ENCODE data around the gene CFAP90. TPM values are rescaled to one million over a fixed set of nuclear protein-coding genes. Genes with fewer than 3 reads are reported as not detected.

CFAP90 gene
- total RNA-seq, result not detected

- peaks cover 4% of the 10 kb centered on the region for H3K4me1 ChIP-seq
- intact Hi-C loops (cut with DNase I), result no loop called here
- no peaks in the 10 kb centered on the region for H3K9me3 ChIP-seq
- DNase-seq, result peak; percentile 29
- H3K4me3 ChIP-seq, result peak within 1 kb of the TSS; percentile 49
- H3K36me3 ChIP-seq, result no peaks in the 10 kb centered on the region
- no peak within 1 kb of the TSS for H3K27ac ChIP-seq
- TF ChIP-seq, protein P1, sequence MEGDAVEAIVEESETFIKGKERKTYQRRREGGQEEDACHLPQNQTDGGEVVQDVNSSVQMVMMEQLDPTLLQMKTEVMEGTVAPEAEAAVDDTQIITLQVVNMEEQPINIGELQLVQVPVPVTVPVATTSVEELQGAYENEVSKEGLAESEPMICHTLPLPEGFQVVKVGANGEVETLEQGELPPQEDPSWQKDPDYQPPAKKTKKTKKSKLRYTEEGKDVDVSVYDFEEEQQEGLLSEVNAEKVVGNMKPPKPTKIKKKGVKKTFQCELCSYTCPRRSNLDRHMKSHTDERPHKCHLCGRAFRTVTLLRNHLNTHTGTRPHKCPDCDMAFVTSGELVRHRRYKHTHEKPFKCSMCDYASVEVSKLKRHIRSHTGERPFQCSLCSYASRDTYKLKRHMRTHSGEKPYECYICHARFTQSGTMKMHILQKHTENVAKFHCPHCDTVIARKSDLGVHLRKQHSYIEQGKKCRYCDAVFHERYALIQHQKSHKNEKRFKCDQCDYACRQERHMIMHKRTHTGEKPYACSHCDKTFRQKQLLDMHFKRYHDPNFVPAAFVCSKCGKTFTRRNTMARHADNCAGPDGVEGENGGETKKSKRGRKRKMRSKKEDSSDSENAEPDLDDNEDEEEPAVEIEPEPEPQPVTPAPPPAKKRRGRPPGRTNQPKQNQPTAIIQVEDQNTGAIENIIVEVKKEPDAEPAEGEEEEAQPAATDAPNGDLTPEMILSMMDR (IDR thresholded peaks at IDR 0.05), result no peak
- peak within 1 kb of the TSS in 1 of 2 donors; percentile 35 for H3K9ac ChIP-seq (ENCODE audit: low read depth in 2 of 2, low read length in 2 of 2)
- H3K27me3 ChIP-seq, result peaks cover 18% of the 10 kb centered on the region
These were observed at the start of gene CFAP90 for GRCh38 chr5:7850395-7851239. Gene CFAP90, minus strand, starts transcription at chr5:7851133. Its CDS starts 112 bp downstream, at chr5:7851021.

DNA sequence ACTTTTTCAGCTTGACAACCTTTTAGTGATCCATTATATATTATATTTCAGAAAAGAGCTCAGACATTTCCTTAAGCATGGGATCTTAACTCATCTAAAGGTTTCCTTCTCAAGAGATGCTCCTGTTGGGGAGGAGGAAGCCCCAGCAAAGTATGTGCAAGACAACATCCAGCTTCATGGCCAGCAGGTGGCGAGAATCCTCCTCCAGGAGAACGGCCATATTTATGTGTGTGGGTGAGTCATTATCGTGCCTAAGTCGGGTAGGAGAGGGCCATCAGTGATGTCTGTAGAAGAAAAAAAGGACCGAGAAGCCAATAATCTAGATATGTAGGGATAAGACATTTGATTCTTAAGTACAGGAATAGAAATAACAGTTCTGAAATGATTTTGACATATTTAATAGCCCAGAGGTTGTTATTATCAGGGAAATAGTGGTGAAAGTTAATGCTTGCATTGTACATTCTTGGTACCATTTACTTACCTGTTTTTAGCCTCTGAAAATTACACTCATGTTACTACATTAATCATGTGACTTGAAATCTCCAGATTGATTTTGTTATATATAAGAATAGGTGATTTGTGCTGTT, 46.2 kb upstream of the CFAP90 start:
- H3K36me3 ChIP-seq, result peaks cover 4% of the 10 kb centered on the region
- no peaks in the 10 kb centered on the region for H3K27me3 ChIP-seq
- H3K4me1 ChIP-seq, result no peaks in the 10 kb centered on the region
- intact Hi-C loops (cut with DNase I), result no loop called here
- no peaks in the 10 kb centered on the region for H3K9me3 ChIP-seq
- H3K27ac ChIP-seq, result no peak overlapping the region
- TF ChIP-seq, protein P1 (IDR thresholded peaks at IDR 0.05), result no peak
- H3K9ac ChIP-seq (ENCODE audit: low read depth in 2 of 2, low read length in 2 of 2), result no peak overlapping the region
- no peak for DNase-seq
- no peak overlapping the region for H3K4me3 ChIP-seq

DNA sequence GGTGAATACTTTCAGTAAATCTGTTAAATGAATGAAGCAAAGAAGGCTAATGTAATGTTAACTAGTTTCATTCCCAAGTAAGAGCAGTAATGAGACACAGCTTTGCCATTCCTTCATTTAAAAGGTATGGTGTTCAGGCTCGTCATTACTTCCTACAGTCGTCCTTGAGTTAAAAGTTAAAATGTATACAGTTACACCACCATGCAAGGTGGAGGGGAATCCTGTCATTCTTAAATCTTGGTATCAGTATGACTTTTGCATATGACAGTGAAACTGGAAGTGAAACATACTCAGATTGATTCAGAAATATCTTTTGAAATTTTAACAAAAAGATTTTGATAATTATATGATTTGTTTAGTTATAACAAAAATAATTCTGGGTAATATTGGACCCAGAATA, 43.9 kb upstream of the CFAP90 start:
- no peak overlapping the region for H3K4me3 ChIP-seq
- no peaks in the 10 kb centered on the region for H3K9me3 ChIP-seq
- no peak for DNase-seq
- peaks cover 4% of the 10 kb centered on the region for H3K36me3 ChIP-seq
- intact Hi-C loops (cut with DNase I), result no loop called here
- no peaks in the 10 kb centered on the region for H3K27me3 ChIP-seq
- TF ChIP-seq, protein P1 (IDR thresholded peaks at IDR 0.05), result no peak
- no peaks in the 10 kb centered on the region for H3K4me1 ChIP-seq
- H3K9ac ChIP-seq (ENCODE audit: low read depth in 2 of 2, low read length in 2 of 2), result no peak overlapping the region
- no peak overlapping the region for H3K27ac ChIP-seq

- Histone ChIP-seq H3K4me1 (no peaks in the 10 kb centered on the region), H3K27ac (no peak overlapping the region), H3K36me3 (peaks cover 4% of the 10 kb centered on the region), H3K9ac (ENCODE audit: low read depth in 2 of 2, low read length in 2 of 2) (no peak overlapping the region), H3K27me3 (no peaks in the 10 kb centered on the region), H3K9me3 (no peaks in the 10 kb centered on the region), H3K4me3 (no peak overlapping the region)
- no peak for DNase-seq
- intact Hi-C loops (cut with DNase I), result no loop called here
- TF ChIP-seq, protein P1 (IDR thresholded peaks at IDR 0.05), result no peak
These were observed 43.5 kb upstream of the CFAP90 start for GRCh38 chr5:7894439-7894838.

DNA sequence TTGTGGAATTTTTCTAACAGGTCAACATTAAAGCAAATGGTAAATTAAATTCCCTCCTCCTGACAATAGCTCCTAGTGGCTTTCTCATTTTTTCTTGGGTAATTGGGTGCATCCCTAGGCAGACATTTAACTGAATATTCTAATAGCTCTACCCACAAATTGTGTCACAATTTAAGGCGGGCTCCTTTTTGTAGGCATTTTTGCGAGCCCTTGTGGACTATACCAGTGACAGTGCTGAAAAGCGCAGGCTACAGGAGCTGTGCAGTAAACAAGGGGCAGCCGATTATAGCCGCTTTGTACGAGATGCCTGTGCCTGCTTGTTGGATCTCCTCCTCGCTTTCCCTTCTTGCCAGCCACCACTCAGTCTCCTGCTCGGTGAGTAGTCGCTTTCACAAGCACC, 38.0 kb upstream of the CFAP90 start:
- intact Hi-C loops (cut with DNase I), result no loop called here
- TF ChIP-seq, protein P1 (IDR thresholded peaks at IDR 0.05), result no peak
- no peak for DNase-seq

More for the DNA sequence above, 38.0 kb upstream of the CFAP90 start:
- Histone ChIP-seq H3K36me3 (no peaks in the 10 kb centered on the region), H3K27ac (no peak overlapping the region), H3K4me3 (no peak overlapping the region), H3K4me1 (no peaks in the 10 kb centered on the region), H3K27me3 (no peaks in the 10 kb centered on the region), H3K9ac (ENCODE audit: low read depth in 2 of 2, low read length in 2 of 2) (no peak overlapping the region), H3K9me3 (no peaks in the 10 kb centered on the region)

Measured in colonic mucosa (tissue), 4 donors.